NCI-H128 (cell line): ENCODE measurements around the gene CHRND.

Experiments
- DNase-seq: peaks from one replicate; lab custom pipeline; 2025; ENCODE audit not compliant: unreplicated experiment; lab: John Stamatoyannopoulos, UW

Gene CHRND

DNA sequence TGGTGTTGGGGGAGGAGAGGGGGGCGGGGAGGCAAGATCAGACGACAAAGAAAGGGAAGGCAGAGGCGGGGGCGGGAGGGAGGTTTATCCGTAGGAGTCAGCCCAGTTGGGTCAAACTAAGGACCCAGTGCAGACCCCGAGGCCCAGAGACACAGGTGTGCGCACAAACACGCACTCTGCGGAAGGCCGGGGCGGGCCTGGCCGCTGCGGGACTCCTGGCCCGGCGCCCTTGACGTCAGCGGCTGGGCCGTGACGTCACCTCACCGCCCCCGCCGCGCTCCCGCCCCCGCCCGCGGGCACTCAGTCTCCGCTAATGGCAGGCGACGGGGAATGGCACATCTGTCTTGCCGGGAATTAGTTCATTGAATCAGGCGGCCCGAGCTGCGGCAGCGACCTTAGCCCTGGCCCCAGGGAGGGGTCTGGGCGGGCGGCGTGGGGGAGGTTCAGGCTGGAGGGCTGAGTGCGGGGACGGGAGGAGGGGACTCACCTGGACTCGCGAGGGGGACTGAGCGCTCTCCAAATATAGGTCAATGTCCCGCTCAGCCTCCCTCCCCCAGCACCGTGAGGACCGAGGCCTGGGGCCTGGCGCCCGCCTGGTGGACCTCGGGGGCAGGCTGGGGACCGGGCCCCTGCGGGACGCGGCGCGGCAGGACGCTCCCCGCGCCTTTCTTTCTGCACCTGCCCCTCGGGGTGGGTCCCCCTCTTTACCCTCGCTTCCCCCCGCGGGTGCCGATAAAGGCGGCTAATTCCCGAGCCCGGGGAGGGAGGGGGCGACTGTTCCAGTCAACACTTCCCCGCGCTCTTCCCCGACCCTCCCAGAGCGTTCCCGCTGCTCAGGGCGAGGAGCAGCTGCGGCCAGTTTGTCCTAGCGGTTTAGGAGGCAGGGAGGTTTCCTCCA lies 22.8 kb upstream of the CHRND start:
- DNase-seq, result no peak

- DNase-seq, result no peak
Measured at GRCh38 chr2:232503809-232504323, 22.1 kb upstream of the CHRND start.

DNA sequence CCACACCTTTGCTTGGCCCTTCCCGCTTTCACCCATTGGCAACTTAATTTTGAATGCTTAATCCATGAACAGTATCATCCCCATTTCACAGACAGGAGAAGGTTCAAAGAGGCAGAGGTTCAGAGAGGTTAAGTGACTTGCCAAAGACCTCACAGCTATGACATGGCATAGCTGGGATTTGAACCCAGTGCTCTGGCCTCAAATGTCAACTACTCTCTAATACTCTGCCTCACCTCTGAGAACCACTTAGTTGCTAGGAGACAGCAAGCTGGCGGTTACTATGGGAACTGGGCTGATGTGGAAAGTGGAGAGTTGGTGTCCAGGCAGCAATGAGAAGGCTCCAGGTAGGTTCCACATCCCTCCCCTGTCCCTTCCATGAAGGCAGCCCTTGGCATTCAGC lies 21.5 kb upstream of the CHRND start:
- DNase-seq, result no peak

DNA sequence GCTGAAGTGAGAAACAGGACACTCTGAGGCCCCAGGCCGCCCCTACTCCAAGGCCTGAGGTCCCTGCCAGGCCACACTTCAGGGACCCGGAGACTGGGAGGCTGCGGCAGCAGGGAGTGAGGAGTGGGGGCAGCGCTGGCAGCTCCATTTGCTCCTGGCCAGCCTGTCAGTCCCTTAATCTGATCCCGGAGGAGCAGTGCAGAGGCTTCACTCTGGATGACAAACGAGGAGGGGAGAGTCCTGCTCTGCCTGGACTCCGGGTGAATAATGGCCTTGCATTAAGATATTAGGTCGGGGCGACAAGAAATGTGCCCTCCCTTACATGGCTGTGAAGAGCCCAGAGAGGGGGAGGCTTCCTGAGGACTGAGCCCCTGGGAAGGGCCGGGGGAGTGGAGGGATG lies 20.1 kb upstream of the CHRND start:
- DNase-seq, result no peak

GRCh38 chr2:232506709-232507108 lies 19.3 kb upstream of the CHRND start:
- no peak for DNase-seq

- DNase-seq, result no peak
Measured at GRCh38 chr2:232508251-232508650, 17.7 kb upstream of the CHRND start.

DNA sequence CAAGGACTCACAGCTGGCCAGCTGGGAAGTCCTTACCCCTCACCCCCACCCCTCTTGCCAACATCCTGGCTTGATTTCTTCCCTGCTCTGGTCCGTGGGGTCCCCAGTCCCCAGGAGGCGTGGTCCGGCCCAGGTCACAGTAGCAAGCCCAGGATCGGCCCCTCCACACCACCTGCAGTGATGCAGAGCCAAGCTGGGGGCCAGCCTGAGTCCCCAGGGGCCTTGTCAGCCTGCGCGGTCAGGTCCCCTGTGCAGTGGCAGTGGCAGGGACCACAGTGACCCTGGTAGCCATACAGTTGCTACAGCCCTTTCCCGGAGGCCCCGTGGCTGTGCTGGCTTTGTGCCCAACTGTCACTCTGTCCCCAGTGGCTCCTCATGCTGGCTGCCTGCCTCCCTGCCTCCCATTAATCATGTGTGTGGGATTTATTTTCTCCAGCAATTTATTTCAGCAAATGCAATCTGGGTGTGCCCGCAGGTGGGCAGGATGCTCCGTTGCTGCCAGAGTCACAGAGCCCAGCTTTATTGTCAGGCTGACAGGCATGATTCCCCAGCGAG lies 14.5 kb upstream of the CHRND start:
- no peak for DNase-seq

DNA sequence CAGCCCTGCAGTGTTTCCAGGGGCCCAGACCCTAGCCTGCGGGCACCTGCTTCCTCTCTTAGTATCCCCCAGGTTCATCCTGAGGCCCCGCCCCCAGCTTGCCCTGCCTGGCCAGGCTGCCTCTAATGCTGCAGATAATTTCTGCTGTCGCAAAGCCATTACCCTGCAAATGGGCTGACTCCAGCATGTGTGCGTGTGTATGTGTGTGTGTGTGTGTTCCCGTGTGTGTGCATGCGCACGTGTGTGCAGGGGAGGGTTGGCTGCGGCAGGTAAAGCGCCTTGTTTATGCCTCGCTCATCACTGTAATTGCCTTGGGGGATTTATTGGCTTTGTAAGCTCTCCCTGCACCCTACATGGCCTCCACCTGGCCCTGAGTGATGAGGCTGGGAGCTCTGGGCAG lies 13.4 kb upstream of the CHRND start:
- DNase-seq, result no peak

DNA sequence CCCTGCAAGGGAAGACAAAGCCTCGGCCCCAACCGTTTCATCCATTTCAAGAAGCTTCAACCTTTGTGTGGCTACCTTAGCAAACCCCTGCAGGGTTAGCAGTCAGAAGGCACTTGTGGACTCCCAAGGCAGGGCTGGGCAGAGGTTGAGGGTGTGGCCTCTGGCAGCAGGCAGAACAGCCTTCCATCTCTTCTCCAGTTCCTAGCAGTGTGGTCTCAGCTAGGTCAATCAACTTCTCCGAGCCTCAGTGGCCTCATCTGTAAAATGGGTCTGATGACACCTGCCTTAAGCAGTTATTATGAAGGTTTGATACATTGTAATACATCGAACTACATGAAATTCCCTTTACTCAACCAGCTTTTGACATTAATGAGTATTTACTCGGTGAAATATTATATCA lies 12.6 kb upstream of the CHRND start:
- no peak for DNase-seq

- no peak for DNase-seq
Measured at GRCh38 chr2:232515639-232516038, 10.3 kb upstream of the CHRND start.

GRCh38 chr2:232516551-232516950 lies 9.4 kb upstream of the CHRND start:
- DNase-seq, result no peak

GRCh38 chr2:232518844-232519243 lies 7.1 kb upstream of the CHRND start:
- DNase-seq, result no peak

GRCh38 chr2:232519581-232520438 lies 6.2 kb upstream of the CHRND start, which contains the start of gene PRSS56:
TSS of gene PRSS56 (plus strand) at chr2:232520388. CDS start at chr2:232520599, 211 bp downstream.
- no peak for DNase-seq

GRCh38 chr2:232520489-232520888 lies 5.5 kb upstream of the CHRND start:
- no peak for DNase-seq

GRCh38 chr2:232521098-232521497 lies 4.9 kb upstream of the CHRND start:
- no peak for DNase-seq

- DNase-seq, result no peak
Measured at GRCh38 chr2:232521959-232522622, 3.9 kb upstream of the CHRND start.

DNA sequence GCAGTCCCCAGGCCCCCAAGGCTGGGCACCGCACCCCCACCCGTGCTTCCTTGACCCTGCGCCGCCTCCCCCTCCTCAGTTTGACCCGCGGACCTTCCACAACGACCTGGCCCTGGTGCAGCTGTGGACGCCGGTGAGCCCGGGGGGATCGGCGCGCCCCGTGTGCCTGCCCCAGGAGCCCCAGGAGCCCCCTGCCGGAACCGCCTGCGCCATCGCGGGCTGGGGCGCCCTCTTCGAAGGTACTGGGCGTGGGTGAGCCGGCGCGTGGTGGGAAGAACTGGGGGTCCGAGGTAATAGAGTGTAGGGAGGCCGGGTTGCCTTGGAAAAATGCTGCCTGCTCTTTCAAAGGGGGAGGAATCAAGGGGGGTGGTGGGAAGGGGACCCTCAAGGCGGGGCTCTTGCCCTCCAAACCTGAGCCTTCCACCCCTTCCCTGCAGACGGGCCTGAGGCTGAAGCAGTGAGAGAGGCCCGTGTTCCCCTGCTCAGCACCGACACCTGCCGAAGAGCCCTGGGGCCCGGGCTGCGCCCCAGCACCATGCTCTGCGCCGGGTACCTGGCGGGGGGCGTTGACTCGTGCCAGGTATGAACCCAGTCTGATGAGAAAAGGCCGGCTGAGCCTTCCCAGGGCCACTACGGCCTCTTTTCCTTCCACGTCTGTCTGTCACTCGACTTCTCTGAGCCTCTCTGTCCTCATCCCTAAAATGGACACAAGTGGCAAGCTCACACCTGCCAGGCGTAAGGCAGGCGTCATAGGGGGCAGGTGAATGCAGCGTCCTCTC lies 3.1 kb upstream of the CHRND start:
- no peak for DNase-seq

DNA sequence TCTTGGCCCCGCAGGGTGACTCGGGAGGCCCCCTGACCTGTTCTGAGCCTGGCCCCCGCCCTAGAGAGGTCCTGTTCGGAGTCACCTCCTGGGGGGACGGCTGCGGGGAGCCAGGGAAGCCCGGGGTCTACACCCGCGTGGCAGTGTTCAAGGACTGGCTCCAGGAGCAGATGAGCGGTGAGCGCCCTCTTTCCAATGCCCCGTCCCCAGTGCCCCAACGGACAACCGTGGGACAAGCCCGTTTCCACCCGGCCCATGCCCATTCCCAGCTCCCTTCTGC lies 2.6 kb upstream of the CHRND start:
- DNase-seq, result no peak

DNA sequence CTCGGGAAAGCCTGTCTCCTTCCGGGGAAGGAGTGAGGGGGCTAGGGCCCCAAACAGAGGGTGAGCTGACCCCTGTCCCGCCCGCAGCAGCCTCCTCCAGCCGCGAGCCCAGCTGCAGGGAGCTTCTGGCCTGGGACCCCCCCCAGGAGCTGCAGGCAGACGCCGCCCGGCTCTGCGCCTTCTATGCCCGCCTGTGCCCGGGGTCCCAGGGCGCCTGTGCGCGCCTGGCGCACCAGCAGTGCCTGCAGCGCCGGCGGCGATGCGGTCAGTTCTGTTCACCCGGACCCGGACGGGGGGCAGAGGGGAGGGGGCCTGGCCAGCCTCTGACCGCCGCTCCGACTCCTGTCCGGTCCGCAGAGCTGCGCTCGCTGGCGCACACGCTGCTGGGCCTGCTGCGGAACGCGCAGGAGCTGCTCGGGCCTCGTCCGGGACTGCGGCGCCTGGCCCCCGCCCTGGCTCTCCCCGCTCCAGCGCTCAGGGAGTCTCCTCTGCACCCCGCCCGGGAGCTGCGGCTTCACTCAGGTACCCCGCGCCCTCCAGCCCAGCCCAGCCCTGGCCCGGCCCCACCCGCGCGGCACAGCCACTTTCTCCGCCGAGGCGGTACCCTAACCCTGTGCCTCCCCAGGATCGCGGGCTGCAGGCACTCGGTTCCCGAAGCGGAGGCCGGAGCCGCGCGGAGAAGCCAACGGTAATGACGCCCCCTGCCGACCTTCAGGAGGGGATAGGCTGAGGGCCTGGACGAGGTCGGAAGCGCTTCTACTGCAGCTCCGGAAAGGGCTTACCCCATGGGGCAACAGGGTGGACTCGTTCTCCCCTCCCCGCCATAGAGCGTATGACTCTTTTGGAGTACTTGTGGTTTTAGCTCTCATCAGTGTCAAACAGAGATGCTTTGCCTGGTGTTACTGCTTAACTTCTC lies 2.0 kb upstream of the CHRND start:
- no peak for DNase-seq
